ENCODE data around the gene RARB.

- TF ChIP-seq FOXA1 (IDR thresholded peaks at IDR 0.05) (no peak), FOXM1 (IDR thresholded peaks at IDR 0.05; ENCODE audit: borderline replicate concordance) (no peak), SP1 (IDR thresholded peaks at IDR 0.05) (no peak), CTBP1 (IDR thresholded peaks at IDR 0.05; ENCODE audit: borderline replicate concordance) (no peak), SUZ12 (IDR thresholded peaks at IDR 0.05) (no peak), ARNT (IDR thresholded peaks at IDR 0.05) (no peak), BHLHE40 (IDR thresholded peaks at IDR 0.05; ENCODE audit: borderline replicate concordance) (no peak)
- TF ChIP-seq, protein P1, sequence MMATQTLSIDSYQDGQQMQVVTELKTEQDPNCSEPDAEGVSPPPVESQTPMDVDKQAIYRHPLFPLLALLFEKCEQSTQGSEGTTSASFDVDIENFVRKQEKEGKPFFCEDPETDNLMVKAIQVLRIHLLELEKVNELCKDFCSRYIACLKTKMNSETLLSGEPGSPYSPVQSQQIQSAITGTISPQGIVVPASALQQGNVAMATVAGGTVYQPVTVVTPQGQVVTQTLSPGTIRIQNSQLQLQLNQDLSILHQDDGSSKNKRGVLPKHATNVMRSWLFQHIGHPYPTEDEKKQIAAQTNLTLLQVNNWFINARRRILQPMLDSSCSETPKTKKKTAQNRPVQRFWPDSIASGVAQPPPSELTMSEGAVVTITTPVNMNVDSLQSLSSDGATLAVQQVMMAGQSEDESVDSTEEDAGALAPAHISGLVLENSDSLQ (IDR thresholded peaks at IDR 0.05), result no peak
Observed at GRCh38 chr3:25416176-25416575, 11.9 kb upstream of the RARB start.
